Amniotic epithelial cell (primary cell): ENCODE data around the gene GIT1.
"Not testable (repeated sequence)": the region's sequence is repeated elsewhere in the genome, so short reads cannot be mapped to it uniquely, and the experiment has no call there.

Source experiments
- DNase-seq: peaks from one replicate; pipeline ENCODE4 v3.0.0-alpha.2; 2010; ENCODE audit warnings: low read depth

GIT1 gene

DNA sequence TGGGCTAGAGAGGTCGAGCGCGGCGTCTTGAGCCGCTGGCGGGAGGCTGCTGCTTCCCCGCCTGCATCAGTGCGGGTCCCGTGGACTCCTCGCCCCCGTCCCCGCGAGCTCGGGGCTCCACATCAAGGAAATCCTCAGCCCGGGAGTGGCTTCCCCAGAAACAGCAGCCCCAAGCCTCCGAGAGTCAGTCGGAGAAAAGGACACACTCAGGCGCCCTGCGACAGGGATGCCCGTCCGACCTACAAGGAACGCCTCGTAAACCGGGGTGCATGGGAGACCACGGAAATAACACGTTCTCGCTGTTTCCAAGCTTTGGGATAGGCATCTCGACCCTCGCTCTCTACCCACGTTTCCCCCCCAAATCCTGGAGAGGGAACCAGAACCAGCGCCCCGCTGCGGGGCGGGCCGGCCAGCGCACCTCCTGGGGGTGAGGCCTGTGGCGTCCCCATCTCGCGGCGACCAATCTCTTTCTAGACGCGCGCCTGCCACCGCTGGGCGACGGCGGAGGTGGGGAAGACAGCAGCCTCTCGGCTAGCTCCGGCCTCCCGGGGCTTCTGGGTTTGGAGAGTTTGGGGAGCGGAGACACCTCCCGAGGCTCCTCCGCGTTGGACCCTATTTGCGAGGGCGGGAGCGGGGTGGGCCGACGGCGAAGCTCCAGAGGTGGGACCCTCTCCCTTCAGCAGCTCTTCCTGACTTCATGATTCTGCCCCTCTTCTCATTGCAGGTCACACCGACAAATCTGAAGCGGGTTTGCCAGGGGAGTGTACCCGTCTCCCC lies 21.7 kb downstream of the GIT1 start:
- no peak for DNase-seq

DNA sequence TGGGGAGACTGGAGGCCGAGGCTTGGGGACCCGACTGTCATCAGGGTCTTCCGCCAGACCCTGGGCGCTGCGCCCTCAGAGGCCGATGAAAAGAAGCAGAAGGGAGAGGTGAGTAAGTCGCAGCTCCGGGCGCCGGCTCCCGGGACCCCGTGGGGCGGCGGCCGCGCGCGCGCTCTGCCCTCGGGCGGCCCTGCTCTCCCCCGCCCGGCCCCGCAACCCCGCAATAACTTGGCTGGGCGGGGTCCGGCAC lies 22.2 kb downstream of the GIT1 start:
- DNase-seq, result no peak

DNA sequence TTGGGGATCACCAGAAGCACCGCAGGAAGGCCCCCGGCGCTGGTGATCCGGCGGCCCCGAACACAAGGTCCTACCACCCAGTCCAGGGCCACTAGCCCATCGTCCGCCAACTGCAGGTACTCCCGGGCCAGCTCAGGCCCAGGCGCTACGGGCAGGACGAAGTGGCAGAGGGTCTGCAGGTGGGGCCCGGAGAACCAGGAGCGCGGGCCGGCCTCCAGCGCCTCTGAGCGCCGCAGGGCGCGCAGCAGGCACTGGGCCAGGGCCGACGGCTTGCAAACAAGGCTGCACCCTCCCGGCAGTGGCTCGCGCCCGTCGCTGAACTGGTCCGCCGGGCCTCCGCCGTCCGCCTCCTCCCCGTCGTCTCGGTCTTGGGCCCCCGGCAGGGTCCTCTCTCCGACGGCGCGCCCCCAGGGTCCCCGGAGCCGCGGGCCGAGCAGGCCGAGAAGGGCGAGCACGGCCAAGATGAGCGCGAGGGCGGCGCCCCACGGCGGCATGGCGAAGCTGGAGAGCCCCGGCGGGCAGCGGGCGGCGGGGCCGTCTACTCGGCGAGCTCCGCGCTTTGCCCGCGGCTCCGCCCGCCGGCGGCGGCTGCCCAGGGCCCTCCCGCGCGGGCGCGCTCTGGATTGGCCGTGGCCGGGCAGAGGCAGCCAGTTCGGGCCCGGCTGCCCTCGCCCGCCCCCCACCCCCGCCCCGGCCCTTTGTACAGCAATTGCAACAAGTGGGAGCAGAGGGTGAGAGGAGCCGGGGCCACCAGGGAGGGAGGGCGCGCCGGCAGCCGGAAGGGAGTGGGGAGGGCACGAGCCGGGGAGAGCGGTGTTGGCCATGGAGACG lies 22.8 kb downstream of the GIT1 start, which contains the start of gene ABHD15:
ABHD15 (minus strand) TSS at position 565 of the 831 bp plus-strand sequence; CDS start at position 494, 71 bp downstream.
- peak; percentile 70 for DNase-seq

DNA sequence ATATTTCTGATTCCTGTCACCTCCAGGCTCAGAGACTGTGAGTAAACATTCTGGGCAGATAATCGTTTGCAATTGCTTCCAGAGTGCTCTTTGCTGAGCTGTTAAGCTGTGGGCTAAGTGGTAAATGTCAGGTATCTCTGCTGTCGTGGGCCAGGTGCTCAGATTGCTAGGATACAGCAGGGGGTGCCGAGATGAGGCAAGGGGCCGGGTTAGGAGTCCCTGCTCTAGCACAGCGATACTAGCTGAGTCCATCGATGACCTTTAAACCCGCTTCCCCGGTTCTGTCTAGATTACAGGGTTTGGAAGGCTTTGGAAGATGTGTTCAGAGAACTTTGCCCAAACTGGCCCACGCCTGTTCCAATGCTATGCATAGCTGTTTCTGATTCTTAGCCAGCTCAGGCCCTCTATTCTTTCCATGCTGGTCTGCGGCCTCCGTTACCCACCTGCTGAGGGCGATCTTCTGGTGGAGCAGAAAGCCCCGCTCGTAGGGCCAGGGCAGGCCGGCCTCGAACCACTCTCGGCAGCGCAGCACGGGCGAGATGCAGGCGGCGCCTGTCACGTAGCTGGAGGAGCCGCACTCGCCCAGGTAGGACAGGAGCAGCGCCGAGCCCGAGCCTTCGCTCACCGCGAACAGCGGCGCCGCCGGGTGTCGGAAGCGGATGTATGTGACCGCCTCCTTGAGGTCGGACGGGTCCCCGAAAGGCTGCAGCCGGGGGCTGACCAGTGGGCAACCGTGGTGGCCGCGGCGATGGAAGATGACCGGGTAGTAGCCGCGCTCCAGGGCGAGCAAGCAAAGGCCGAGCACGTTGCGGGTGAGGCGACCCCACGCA lies 23.6 kb downstream of the GIT1 start:
- DNase-seq, result no peak

DNA sequence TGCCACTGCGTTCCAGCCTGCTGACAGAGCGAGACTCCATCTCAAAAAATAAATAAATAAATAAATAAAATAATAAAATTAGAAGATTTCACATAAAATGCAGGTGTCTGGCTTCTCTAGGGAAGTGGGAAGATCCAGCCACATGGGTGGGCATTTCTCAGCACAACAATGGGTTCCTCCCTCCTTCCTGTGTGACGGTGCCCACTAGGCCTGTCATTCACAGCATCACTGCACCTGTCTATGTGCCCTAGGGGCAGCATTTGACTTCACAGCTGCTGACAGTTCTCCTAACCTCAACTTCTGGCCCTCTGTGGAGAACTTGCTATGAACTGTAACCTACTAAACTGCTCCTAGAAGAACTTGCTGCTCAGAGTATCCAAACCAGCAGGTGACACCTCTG lies 25.6 kb downstream of the GIT1 start:
- no peak for DNase-seq

DNA sequence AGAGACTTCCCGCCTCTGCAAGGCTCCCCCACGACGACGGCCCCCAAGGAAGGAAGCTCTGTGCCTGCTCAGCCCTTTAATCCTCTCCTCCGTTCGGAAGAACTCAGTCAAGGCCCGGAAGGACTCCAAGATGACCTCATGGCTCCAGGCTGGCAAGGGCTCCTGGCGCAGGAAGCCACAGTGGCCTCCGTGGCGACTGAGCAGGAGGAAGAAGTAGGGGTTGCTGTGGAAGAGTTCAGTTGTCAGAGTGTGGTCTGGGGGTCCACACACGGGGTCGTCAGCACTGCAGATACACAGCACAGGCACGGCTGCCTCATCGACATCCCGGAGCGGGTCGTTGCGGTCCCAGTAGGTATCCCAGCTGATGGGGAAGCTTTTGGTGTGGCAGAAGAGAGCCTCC lies 26.8 kb downstream of the GIT1 start:
- no peak for DNase-seq

DNA sequence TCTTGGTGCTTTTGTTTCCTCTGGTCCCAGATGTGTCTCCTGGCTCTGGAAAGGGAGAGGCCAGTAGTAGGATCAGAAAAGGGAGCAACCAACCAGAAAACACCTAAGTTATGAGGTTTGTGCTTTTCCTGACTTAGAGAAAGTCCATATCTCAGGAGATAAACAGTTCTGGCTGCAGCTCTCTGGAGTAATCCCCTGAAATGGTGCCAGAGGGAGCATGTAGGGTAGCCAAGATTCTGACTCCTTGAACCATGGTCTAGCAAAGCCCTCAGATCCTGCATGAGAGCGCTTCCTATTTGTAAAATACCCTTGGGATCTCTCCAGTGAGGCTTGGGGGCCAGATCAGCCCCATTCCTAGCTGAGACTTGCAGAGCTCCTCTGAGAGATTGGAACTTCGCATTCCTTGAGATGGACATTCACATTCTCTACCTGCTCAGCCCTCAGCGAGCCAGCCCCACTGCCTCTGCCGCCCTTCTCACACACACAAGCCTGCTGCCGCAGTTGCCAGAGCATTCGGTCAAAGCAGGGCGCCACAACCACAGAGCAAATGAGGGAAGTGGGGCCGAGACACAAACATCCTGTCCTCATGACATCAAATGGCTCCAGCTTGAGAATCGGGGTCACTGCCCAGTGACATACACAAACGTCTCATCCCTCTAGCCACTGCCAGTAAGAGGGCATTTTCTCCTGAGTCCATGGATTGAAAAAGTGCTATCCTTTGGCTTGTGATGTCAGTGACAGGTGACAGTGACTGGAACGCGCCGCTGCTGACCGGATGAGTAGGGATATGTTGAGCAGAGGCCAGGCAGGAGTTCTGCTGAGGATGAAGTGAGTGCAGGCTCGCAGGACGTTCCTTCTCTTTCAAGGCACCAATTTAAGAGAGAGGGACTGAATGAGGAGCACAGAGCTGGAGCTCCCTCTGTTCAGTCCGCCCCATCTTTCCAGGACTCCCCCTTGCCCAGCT lies 27.6 kb downstream of the GIT1 start:
- DNase-seq, result peak; percentile 66

DNA sequence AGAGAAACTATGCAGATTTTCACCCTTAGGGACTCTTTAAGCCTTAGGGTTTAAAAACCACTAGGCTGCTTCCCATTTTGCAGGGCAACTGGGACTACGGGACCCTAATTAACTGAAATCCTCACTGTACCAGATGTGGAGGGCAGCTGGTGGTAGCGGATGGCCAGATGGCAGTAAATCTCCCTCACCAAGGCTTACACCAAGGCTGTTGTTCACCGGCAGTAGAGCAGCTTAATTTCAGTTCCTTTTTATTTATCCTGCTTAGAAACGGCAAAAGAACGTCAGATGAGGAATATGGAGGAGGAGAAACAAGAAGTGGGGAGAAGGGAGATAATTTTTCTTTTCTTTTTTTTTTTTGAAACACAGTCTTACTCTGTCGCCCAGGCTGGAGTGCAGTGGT lies 29.1 kb downstream of the GIT1 start:
- DNase-seq, result no peak

DNA sequence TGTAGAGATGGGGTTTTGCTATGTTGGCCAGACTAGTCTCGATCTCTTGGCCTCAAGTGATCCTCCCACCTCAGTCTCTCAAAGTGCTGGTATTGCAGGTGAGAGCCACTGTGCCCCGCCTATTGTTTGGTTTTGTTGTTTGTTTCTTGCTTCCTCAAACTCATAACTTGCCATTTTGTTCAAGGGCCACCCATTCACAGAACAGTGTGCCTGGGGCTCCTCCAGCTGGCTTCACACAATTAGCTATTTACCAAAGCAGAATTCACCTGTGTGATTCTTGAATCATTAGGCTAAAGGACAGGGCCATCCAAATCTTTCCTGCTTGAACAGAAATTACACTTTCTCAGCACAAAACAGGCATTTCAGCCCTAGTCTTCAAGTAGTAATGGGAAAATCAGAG lies 29.8 kb downstream of the GIT1 start:
- no peak for DNase-seq

DNA sequence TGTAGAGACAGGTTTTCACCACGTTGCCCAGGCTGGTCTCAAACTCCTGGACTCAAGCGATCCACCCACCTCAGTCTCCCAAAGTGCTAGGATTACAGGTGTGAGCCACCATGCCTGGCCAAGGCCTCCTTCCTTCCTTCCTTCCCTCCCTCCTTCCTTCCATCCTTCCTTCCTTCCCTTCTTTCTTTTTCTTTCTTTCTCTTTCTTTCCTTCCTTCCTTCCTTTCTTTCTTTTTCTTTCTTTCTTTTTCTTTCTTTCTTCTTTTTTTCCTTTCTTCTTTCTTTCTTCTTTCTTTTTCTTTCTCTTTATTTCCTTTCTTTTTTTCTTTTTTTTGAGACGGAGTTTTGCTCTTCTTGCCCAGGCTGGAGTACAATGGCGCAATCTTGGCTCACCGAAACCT lies 31.3 kb downstream of the GIT1 start:
- DNase-seq, result not testable (repeated sequence)

DNA sequence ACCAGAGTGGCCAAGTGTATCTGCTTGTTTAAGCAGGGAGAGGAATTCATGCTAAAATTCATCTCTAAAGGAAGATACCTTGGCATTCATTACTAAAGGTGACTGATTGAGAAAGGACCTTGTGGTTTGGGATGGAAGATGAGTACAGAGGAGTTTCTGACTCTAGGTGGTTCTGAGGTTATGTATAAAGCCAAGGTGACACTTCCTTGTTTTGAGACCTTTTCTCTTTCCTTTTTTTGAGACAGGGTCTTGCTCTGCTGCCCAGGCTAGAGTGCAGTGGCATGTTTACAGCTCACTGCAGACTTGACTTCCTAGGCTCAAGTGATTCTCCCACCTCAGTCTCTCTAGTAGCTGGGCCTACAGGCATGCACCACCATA lies 31.7 kb downstream of the GIT1 start:
- no peak for DNase-seq

DNA sequence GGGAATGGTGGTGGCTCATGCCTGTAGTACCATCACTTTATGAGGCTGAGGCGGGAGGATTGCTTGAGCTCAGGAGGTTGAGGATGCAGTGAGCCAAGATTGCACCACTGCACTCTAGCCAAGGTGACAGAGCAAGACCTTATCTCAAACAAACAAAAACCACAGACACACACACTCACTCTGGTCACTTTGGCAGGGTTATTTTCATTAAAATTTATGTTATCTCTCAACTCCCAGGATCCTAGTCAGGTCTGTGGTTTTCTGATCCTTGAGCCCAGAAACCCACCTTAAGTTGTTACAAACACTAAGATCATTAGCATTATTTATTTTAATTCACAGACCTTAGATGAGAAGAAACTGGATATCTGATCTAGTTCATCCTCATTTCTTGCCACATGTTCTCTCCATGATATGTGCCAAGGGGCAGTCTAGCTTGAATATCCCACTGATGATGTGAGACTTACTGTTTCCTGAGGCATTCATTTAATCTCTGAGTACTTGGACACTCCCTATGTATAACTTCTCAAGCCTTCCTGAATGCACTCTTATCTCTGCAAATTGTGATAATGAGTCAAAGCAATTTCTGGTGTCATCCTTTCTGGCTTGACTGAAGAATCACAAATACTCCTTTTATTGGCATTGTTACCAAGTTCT lies 32.2 kb downstream of the GIT1 start:
- peak; percentile 90 for DNase-seq

DNA sequence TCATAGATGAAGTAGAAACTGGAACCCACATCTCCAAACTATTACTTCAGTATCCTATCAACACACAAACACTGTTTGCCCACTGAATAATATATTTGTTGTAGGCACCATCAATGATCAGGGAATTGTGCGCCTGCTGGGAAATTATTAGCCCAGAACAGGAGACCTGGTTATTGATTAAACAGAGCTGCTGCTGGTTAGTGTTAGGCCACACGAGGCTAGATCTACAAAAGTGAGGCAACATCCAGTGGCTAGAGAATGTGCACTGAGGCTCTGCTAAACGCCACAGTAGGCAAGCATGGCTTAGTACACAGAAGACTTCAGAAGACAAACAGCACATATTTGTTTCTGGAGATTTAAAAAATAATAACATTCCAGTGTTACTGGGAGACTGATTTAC lies 33.6 kb downstream of the GIT1 start:
- no peak for DNase-seq

DNA sequence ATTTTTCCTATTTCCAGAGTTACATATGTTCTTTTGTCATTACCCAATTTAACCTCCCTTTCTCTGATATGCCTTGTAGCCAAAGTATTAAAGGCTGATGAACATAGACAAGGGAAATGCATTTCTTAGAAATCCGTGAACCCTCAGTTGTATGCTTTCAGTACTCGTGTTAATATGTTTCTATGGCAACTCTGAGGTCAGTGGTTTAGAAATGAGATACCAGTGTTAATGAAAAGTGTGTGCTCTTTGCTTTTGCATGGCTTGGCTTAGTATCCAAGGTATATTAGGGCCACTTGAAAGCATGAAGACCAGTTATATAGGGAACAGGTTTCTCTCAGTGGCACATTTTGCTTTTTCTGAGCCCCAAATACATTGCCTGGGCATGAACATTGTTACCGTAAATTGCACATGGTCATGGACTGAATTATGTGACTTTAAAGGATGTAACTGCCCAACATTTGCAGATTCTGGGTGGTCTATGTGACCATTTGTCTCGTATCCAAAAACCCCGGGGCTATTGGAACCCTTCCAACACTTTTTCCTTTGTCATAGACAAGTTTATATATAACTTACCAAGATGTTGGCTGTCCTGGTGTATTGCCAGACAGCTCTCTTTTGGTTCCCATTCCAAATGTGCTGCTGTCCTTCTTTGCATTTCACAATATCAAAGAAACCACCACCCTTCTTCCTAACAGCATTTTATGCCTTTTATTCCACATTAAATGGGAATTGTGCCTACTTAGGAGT lies 40.1 kb downstream of the GIT1 start:
- peak; percentile 23 for DNase-seq

DNA sequence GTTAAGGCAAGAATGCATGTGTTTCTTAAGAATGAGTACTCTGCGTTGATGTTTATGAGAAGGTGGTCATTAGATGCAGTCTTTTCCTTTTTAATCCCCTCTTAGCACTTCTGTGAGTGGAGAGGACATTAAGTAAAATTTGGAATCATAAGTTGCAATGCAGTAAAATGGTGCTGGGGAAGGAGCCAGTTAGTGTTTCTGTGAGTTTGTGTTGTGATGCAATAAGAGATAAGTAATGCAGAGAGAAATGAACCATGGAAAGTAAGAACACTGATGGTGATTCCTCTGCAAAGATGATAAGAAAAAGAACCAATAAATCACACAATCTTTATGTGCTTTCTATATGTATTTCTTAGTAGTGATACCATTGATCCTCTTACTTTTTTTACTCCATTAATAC lies 42.6 kb downstream of the GIT1 start:
- DNase-seq, result peak; percentile 45

DNA sequence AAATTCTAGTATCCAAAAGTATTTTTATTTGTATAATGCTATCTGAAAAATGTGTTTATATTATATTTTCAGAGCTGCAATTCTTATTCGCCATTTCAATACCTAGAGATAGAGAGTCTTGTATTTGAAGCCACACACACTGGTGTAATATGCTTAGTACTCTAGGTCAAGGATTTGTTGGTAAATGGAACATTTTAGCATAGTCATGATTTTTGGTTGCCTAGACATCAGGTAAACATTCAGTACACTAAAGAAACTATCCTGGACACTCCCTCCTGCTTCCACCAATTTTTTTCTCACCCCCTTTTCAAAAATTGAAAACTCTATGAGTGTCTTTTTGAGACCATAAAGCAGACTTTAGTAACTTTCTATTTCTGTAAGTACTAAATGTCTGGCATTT lies 43.4 kb downstream of the GIT1 start:
- DNase-seq, result peak; percentile 48

DNA sequence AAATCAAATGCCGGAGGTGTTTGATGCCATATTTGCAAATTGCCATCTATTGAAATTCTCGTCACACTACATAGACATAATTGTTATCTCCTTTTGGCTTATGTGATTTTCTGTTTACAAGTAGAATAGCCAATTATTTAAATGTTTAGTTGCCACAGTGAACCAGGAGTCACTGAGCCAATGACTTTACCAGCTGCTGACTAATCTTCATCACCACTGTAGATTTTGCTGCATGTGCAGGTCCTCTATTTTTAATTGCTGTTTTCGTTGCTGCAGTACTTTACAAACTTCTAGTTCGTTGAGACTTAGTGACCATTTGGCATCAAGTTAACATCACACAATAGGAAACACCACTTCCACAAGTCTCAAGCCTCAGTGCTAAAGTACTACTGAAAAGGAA lies 45.4 kb downstream of the GIT1 start:
- DNase-seq, result no peak

DNA sequence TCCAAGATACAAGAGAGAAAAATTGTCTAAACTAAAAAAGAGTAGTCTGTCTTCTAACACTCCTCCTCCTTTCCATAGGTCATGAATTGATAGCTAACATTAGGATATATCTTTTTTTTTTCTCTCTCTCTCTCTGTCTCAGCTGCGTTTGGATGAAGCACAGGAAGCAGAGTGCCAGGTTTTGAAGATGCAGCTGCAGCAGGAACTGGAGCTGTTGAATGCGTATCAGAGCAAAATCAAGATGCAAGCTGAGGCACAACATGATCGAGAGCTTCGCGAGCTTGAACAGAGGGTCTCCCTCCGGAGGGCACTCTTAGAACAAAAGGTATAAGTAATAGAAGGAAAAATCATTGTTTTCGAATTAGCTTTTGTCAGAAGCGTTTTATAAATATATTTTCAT lies 55.5 kb downstream of the GIT1 start:
- no peak for DNase-seq

DNA sequence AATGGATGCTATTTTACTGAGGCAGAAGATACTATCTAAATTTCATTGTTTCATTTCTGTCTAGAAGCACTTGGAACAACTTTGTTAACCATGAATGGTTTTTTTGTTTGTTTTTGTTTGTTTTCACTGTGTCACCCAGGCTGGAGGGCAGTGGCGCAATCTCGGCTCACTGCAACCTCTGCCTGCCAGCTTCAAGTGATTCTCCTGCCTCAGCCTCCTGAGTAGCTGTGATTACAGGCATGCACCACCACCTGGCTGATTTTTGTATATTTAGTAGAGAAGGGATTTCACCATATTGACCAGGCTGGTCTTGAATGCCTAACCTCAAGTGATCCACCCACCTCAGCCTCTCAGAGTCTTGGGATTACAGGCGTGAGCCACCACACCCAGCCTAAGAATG lies 63.1 kb downstream of the GIT1 start:
- DNase-seq, result peak; percentile 24

DNA sequence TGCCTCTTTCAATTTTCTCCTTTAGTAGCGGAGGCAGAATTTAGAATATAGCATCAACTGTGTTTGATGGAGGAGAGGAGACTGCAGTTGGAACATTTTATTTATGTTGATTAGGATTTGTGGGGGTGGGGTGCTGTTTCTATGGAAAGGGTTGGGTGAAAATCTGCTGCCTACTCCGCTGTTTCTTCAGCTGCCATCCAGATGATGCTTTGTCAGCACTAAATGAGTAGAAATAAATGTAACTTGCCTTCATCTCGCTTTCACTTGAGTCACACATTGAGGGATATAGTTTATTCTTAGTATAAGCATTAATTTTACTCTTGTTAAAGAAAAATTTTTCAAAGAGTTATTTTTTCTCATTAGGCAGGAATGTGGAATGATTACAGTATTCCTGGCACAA lies 64.8 kb downstream of the GIT1 start:
- DNase-seq, result no peak
